Measurements from ENCODE around the gene IL6. TPM values are rescaled to one million over a fixed set of nuclear protein-coding genes. Genes with fewer than 3 reads are reported as not detected.

The IL6 gene
- polyA plus RNA-seq, 1 donor (not counting 4 experiments of a cell fraction or from before 2014, with no cell fraction given) = 5.0 TPM

GRCh38 chr7:22771872-22772228 is 44.9 kb downstream of the IL6 start:
- Histone ChIP-seq H3K27me3 (ENCODE audit: control insufficient read depth, extremely low read depth, insufficient read depth, low read length) (no peaks in the 10 kb centered on the region), H2AFZ (ENCODE audit: control insufficient read depth, low read length) (no peak overlapping the region), H3K4me1 (ENCODE audit: control insufficient read depth, extremely low read depth, insufficient read depth, low read length) (no peaks in the 10 kb centered on the region), H3K9ac (ENCODE audit: control insufficient read depth, extremely low read depth, insufficient read depth, low read length) (no peak overlapping the region), H3K4me3 (ENCODE audit: control insufficient read depth in 2 of 3, extremely low read depth in 1 of 3, insufficient read depth in 2 of 3, low read depth in 1 of 3, low read length in 3 of 3) (no peak overlapping the region), H3K4me2 (ENCODE audit: control insufficient read depth, extremely low read depth, insufficient read depth, low read depth, low read length) (no peak overlapping the region), H3K9me1 (ENCODE audit: control insufficient read depth, extremely low read depth, insufficient read depth, low read length) (no peaks in the 10 kb centered on the region), H3K27ac (ENCODE audit: control insufficient read depth, insufficient read depth, low read length) (no peak overlapping the region), H4K20me1 (ENCODE audit: control insufficient read depth, extremely low read depth, insufficient read depth, low read length) (no peaks in the 10 kb centered on the region), H3K9me3 (ENCODE audit: control insufficient read depth, low read depth, low read length) (no peaks in the 10 kb centered on the region), H3K36me3 (ENCODE audit: control insufficient read depth in 2 of 2, extremely low read depth in 1 of 2, insufficient read depth in 2 of 2, low read length in 2 of 2) (no peaks in the 10 kb centered on the region), H3K79me2 (ENCODE audit: control insufficient read depth, insufficient read depth, low read length) (no peaks in the 10 kb centered on the region)
- FAIRE-seq (no peak), DNase-seq (ENCODE audit: low read depth, low spot score) (no peak)
- TF ChIP-seq CTCF (optimal IDR thresholded peaks at IDR 0.05 in 1 of 3, IDR thresholded peaks at IDR 0.05 in 1 of 3, conservative IDR thresholded peaks at IDR 0.05 in 1 of 3; ENCODE audit: extremely low read depth in 1 of 3, insufficient read depth in 2 of 3, low read length in 3 of 3) (no peak), EZH2 (IDR thresholded peaks at IDR 0.05; ENCODE audit: low read length) (no peak)
- dilution Hi-C loops (cut with MboI; ENCODE audit: extremely low pct_ligation_motif_present, low sequenced_read_pairs) = no loop called here

GRCh38 chr7:22772885-22773284 is 45.9 kb downstream of the IL6 start:
- no peaks in the 10 kb centered on the region for H3K79me2 ChIP-seq (ENCODE audit: control insufficient read depth, insufficient read depth, low read length)
- FAIRE-seq (no peak), DNase-seq (ENCODE audit: low read depth, low spot score) (no peak)
- no peaks in the 10 kb centered on the region for H3K9me3 ChIP-seq (ENCODE audit: control insufficient read depth, low read depth, low read length)
- dilution Hi-C loops (cut with MboI; ENCODE audit: extremely low pct_ligation_motif_present, low sequenced_read_pairs) = no loop called here
- H3K4me1 ChIP-seq (ENCODE audit: control insufficient read depth, extremely low read depth, insufficient read depth, low read length) = no peaks in the 10 kb centered on the region
- H2AFZ ChIP-seq (ENCODE audit: control insufficient read depth, low read length) = no peak overlapping the region
- H3K9me1 ChIP-seq (ENCODE audit: control insufficient read depth, extremely low read depth, insufficient read depth, low read length) = no peaks in the 10 kb centered on the region
- H4K20me1 ChIP-seq (ENCODE audit: control insufficient read depth, extremely low read depth, insufficient read depth, low read length) = no peaks in the 10 kb centered on the region
- H3K36me3 ChIP-seq (ENCODE audit: control insufficient read depth in 2 of 2, extremely low read depth in 1 of 2, insufficient read depth in 2 of 2, low read length in 2 of 2) = no peaks in the 10 kb centered on the region
- H3K4me3 ChIP-seq (ENCODE audit: control insufficient read depth in 2 of 3, extremely low read depth in 1 of 3, insufficient read depth in 2 of 3, low read depth in 1 of 3, low read length in 3 of 3) = no peak overlapping the region
- no peak overlapping the region for H3K27ac ChIP-seq (ENCODE audit: control insufficient read depth, insufficient read depth, low read length)
- no peak overlapping the region for H3K4me2 ChIP-seq (ENCODE audit: control insufficient read depth, extremely low read depth, insufficient read depth, low read depth, low read length)
- TF ChIP-seq EZH2 (IDR thresholded peaks at IDR 0.05; ENCODE audit: low read length) = no peak
- TF ChIP-seq CTCF (optimal IDR thresholded peaks at IDR 0.05 in 1 of 3, IDR thresholded peaks at IDR 0.05 in 1 of 3, conservative IDR thresholded peaks at IDR 0.05 in 1 of 3; ENCODE audit: extremely low read depth in 1 of 3, insufficient read depth in 2 of 3, low read length in 3 of 3) = no peak
- H3K27me3 ChIP-seq (ENCODE audit: control insufficient read depth, extremely low read depth, insufficient read depth, low read length) = no peaks in the 10 kb centered on the region
- H3K9ac ChIP-seq (ENCODE audit: control insufficient read depth, extremely low read depth, insufficient read depth, low read length) = no peak overlapping the region

All from keratinocyte (primary cell).